NCI-H2107 (cell line): ENCODE data around the gene FHIP1A.
A peak's percentile ranks its signal among the peaks of the same experiment; 100 is the strongest.
"Not testable (repeated sequence)": the region's sequence is repeated elsewhere in the genome, so short reads cannot be mapped to it uniquely, and the experiment has no call there.

Experiments used
- DNase-seq: peaks from one replicate; lab custom pipeline; 2025; lab: John Stamatoyannopoulos, UW

Gene FHIP1A

DNA sequence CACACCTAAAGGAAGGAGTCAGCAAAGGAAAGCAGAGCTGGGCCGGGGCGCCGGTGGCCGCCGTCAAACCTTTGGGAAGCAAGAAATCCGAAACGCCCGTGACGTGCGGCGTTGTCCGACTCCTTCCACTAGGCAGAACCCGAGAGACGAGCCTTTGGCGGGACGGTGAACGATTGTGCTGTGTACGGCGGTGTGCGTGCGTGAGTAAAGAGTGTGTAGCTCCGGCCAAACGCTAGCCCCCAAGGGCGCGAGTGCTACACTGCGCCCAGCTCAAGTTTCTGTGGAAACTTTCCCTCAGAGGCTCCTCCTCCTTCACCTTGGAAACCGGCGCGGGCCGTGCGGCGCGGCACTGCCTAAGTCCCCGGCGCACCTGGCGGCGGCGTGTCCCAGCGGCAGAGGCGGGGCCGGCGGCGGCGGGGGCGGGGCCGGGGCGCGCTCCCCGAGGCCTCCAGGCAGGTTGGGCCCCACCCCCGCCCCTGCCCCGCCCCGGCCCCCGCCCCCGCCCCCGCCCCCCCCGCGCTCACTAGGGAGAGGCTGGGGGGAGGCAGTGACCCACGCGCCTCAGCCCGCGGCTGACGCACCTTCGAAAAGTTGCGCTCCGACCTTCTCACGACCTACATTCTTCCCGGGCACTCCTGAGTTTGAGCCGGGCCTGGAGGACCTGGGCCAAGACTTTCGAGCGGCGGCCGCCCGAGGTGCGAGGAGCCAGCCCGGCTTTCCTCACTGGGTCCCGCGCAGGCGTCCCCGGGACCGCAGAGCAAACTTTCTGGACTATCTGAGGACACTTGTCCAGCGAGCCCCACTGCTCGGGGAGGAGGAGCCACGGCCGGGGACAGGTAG is at the start of gene FHIP1A:
Gene FHIP1A (plus strand): TSS at position 547 of the 840 bp plus-strand sequence. CDS start 157,084 bp downstream, outside the sequence.
- DNase-seq, result peak; percentile 36

DNA sequence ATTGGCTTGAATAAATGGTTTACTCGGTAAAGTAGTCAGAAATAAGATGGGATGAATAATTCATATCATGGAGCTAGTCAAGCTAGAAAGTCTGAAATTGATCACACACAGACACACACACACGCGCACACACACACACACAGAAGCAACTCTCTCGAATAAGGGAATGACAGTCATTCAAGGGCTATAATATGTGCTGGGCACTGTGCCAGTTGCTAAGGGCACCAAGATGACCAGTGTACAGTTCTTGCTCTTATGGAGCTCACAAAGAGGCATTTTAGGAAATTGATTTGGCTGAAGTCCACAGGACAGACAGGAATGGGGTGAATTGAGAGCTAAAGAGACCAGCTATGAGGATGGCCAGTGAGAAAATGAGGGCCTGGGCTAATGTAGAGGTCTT is 49.4 kb upstream of the FHIP1A start:
- DNase-seq, result no peak

DNA sequence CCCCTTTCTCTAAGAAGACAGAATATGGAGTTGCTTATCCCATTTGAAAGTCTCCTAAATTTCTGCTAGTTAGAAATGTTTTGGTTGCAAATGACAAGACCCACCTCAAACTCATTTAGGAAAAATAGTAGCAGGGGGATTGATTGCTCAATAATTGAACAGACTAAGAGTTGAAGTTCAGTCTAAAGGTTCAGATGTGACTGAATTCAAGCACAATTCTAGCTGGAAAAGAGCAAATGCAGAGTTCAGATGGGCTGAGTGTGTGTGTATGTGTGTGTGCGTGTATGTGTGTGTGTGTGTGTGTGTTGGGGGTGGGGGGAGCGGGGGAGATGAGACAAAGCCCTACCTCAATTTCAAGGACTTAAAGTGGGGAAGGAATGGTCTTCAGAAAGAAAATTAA is 47.9 kb upstream of the FHIP1A start:
- no peak for DNase-seq

DNA sequence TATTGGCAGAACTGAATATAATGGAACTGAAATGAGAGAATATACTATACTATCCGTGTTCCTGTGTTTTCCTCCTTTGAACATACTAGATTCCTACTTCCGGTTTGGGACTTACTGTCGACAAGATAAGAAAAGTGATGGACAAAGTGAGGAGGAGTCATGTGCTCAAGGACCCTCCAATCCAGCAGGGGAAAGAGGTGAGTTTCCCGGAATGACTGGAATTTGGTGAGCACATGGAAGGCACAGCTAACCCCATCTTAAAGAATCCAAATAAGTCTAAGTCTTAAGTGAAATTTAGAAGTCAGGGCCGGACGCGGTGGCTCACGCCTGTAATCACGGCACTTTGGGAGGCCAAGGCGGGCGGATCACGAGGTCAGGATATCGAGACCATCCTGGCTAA is 47.0 kb upstream of the FHIP1A start:
- DNase-seq, result no peak

DNA sequence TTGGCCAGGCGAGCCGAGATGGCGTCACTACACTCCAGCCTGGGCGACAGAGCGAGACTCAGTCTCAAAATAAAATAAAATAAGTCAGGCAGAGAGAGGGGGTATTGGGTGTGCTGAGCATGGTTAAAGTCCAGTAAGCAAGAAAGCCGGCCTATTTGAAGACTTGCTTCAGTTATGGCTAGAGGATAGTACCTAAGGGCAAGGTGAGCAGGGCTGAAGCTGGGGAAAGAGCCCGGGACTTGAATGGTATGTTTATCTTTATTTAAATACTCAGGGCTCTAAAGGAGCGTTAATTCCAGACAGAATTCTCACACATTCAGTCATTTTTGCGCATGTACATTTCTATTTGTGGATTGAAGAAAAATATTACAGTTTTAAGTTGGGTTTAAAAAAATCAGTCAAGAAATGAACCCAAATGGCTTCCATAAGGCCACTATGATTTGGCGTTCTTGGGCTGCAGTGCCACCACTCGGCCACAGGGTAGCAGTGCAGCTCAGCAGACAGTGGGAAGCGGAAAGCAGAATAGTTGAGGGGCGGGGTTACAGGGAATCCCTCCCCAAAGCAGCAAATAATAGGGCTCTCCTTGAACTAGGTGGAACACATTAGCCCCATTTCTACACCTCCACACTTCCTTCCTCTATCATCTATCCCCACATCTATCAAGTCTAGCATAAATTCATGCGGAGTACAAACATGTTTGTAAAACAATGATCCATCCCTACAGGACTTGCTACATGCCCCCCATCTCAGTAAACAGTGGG is 46.4 kb upstream of the FHIP1A start:
- DNase-seq, result peak; percentile 52

DNA sequence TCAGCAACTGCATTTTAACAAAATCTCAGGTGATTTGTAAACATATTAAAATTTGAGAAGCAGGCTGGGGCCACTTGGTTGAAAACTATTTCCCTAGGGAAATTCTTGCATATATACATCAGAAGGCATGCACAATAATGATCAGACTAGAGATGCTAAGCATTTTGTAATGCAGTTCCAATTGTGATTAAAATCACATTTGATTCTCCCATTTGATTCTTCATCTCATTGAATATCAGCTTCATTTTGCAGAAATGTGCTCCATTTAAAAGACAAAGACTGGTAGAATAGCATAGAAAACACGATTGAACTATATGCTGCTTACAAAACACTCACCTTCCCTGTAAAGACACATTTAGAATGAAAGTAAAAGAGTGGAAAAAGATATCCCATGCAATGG is 32.4 kb upstream of the FHIP1A start:
- DNase-seq, result no peak

DNA sequence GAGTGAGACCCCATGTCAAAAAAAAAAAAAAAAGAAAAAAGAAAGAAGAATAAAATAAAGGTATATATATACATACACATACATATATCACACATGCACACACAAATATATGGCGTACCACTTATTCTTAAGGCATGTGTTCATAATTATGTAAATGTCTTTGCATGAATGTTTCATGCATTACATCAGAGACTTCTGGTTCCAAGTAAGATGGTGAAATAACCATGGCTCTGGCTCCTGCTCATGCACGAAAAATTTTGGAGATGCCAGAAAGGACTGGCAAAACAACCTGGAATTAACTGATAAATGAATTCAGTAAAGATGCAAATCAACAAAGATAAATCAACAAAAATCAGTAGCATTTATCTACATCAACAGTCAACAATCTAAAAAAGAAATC is 19.7 kb upstream of the FHIP1A start:
- no peak for DNase-seq

DNA sequence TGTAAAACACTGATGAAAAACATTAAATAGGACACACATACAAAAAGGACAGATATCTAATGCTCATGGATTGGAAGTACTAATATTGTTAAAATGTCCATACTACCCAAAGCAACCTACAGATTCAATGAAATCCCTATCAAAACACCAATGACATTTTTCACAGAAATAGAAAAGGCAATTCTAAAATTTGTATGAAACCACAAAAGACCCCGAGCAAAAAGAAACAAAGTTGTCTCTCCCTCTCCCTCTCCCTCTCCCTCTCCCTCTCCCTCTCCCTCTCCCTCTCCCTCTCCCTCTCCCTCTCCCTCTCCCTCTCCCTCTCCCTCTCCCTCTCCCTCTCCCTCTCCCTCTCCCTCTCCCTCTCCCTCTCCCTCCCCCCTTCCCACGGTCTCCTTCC is 19.2 kb upstream of the FHIP1A start:
- DNase-seq, result not testable (repeated sequence)

DNA sequence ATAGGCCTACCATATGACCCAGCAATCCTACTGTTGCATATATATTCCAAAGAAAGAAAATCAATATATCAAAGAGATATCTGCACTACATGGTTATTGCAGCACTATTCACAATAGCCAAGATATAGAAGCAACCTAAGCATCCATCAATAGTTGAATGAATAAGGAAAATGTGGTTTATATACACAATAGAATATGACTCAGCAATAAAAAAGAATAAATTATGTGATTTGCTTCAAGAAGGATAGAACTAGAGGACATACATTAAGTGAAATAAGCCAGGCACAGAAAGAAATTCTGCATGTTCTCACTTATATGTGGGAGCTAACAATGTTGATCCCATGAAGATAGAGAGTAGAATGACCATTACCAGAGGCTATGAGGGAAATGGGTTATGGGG is 13.1 kb upstream of the FHIP1A start:
- no peak for DNase-seq

DNA sequence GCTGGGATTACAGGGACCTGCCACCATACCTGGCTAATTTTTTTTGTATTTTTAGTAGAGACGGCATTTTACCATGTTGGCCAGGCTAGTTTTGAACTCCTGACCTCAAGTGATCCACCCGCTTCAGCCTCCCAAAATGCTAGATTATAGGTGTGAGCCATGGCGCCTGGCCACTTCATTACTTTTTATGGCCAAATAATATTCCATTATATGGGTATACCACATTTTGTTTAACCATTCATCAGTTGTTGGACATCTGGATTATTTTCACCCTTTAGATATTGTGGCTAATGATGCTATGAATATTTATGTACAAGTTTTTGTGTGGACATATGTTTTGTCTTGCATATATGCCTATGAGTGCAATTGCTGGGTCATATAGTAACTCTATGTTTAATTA is 8.6 kb upstream of the FHIP1A start:
- no peak for DNase-seq

DNA sequence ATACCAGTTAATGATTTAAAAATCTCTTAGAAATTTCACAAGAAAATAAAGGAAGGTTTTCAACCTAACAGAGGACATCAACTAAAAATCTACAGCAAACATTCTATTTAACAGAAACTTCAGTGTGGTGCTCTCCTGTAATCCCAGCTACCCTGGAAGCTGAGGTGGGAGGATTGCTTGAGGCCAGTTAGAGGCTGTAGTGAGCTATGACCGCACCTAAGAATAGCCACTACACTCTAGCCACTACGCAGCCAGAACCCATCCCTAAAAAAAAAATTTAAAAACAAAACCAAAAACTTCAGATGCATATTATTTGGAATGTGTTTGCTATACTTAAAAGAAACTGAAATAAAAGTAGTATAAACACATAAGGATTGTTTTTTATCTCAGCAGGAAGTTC is 7.2 kb upstream of the FHIP1A start:
- DNase-seq, result no peak

DNA sequence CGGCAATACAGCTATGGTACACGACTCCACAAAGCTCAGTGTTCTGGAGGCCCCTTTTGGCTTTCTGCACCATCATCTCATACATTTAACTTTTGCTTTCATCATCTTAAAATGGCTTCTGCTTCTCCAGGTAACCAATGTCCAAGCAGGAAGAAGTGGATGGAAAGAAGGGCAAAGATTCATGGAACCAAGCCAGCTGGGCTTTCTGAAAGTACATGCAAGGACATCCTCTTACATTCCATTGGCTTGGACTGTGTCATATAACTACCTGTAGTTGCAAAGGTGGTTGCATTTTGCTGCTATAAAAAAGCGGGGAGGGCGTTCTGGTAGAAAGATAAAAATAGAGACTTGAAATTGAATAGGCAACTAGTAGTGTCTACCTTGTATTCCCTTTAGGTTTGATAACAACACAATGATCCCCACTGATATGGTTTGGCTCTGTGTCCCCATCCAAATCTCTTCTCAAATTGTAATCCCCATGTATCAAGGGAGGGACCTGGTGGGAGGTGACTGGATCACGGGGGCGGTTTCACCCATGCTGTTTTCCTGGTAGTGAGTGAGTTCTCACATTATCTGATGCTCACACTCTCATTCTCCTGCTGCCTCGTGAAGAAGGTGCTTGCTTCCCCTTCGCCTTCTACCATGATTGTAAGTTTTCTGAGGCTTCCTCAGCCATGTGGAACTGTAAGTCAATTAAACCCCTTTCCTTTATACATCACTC is 6.7 kb upstream of the FHIP1A start:
- DNase-seq, result no peak

DNA sequence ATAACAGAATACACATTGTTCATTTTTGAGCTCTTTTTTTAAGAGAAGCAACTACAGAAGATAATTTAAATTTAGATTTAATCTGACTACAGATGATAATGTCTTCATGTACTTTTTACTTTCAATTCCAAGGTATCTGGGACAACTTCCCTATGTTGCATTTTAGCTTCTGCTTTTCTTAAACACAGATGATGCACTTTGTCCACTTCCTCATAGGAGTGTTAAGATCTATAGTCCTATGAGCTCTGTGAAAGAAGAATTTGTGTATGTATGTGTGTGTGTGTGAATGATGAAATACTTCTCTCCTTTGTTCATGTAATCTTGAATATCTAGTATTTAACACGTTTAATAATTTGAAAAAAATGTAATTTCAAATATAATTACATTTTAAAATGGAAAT is 5.3 kb upstream of the FHIP1A start:
- no peak for DNase-seq

DNA sequence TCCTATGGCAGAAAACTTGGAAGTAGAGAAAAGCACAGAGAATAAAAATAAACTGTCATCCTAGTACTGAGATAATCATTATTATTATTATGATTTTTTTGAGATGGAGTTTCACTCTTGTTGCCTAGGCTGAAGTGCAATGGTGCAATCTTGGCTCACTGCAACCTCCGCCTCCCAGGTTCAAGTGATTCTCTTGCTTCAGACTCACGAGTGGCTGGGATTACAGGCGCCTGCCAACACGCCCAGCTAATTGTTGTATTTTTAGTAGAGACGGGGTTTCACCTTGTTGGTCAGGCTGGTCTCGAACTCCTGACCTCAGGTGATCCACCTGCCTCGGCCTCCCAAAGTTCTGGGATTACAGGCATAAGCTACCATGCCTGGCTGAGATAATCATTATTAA is 4.2 kb upstream of the FHIP1A start:
- DNase-seq, result not testable (repeated sequence)

DNA sequence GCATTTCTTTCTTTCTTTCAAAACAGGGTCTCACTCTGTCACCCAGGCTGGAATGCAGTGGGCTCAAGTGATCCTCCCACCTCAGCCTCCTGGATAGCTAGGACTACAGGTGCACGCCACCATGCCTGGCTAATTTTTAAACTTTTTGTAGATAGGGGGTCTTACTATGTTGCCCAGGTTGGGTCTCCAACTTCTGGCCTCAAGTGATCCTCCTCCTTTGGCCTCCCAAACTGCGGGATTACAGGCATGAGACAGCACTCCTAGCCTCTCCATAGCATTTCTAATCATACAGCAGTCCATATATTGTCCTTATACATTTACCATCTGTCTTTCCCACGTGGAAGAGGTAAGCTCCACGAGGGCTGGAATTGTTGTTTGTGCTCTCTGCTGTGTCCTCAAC is 2.0 kb upstream of the FHIP1A start:
- no peak for DNase-seq

DNA sequence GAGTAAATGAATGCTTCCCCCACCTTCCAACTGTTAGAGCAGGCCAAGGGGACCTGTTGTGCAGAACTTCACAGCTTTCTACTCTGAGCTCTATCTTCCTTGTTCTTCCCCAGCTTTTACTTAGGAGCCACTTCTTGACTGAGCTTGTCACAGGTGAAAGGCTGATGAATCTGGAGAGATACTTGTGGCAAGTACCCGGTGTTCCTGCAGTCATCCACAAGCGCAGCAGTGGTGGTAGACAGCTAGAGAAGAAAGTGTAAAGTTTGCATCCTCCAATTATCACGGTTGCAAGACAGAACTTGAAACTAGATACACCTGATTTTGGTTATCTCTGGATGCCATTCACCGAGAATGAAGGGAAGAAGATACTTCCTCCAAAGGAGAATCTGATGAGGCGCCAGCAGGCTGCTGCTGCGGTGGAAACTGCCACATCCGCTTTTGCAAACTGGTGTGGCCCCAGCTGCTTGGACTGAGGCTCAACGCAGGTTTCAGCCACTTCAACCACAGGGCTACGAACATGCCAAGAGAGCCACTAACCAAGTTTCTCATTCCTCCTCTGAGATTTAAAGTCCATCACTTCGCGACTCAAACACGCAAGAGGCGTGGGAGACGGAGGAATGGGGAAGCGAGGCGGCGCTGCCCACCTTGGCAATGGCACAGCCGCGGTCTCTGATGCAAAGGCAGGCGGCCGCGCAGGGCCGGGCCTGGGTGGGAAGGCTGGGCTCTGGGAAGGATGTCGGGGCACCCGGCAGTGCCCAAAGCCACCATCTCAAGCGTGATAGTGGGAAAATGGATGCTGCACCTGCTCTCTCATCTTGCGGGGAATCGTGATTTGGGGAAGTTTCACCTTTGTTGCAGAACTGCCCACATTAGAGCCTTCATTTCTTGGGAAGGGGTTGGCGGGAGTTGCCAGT is 1.3 kb upstream of the FHIP1A start:
- no peak for DNase-seq

DNA sequence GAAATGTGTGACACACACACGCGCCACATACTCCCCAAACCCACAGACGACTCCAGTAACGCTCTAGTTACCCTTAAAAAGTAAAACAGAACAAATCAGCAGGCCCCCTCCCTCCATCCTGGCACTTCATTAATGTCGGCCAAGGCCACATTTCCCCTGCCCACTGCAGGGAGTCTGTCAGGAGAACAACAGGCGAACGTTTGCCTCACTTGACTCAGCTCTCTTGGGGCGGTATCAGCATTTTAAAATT is 671 bp upstream of the FHIP1A start:
- DNase-seq, result no peak

DNA sequence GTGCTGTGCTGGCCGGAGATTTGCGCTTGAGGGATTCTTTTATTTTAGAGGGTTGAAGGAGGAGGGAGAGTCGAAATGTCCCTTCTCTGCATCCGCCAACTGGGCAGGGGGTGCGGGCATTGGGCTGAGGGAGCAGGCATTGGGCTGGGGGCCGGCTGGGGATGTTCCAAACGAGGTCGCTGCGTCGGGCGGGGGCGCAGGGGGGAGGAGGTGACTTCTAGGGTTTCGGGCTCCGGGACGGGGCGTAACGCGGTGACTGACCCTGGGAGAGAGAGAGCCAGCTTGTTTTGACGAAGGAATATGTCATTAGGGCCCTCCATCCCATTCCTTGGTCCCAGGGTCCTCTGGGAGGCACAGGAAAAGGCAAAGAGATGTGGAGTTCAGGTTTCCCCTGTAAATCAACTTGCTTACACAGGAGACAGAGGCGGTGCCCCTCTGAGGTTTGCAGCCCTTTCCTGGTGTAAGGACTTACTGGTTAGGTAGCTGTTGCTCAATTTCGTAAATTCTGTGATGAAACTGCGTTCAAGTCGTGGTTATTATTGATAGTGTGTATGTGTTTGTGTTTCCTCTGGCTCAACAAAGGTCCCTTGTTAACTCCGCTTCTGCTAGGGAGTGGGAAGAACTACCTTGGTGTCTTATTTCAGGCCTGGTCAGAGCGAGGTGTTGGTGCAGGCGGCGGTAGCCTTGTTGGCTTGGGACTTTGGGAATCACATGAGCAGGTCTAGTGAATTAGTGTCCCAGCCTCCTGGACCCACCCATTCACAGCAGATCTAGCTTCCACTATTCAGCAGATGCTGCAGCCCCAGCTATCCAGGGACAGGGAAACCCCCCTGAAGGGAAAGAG is 716 bp downstream of the FHIP1A start:
- DNase-seq, result no peak

DNA sequence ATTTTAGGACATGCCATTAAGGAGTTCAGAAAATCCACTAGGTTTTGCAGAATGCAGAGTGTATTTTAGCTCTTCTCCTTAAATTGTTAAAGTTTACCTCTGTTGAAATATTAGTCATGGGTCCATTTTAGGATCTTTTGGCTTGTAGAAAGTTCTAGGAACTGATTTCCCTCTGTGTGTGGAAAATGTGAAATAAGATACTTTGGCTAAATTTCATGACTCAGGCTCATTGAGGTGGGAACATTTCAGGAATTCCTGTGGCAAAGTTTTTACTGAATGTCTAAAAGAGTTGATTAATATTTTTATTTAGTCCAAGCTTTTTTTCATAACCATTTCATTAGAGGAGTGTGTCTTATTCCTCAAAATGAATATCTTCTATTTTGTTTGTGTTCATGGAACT is 7.0 kb downstream of the FHIP1A start:
- no peak for DNase-seq

DNA sequence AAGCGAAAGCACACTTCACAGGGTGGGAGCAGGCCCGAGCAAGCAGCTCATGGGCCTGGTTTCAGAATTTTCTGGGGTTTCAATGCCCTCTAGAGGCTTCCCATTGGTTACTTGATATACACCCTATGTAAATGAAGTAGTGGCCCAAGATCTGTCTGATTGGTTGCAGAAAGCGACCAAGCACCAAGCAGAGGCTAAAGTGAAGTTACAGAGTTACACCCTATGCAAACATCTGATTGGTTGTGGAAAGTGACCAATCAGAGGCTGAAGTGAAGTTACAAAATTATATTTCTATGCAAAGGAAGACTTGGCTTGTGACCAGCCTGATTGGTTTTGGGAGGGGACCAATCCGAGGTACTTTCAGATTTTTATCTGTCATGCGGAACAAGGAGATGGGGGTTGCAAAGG is 8.2 kb downstream of the FHIP1A start:
- DNase-seq, result no peak

DNA sequence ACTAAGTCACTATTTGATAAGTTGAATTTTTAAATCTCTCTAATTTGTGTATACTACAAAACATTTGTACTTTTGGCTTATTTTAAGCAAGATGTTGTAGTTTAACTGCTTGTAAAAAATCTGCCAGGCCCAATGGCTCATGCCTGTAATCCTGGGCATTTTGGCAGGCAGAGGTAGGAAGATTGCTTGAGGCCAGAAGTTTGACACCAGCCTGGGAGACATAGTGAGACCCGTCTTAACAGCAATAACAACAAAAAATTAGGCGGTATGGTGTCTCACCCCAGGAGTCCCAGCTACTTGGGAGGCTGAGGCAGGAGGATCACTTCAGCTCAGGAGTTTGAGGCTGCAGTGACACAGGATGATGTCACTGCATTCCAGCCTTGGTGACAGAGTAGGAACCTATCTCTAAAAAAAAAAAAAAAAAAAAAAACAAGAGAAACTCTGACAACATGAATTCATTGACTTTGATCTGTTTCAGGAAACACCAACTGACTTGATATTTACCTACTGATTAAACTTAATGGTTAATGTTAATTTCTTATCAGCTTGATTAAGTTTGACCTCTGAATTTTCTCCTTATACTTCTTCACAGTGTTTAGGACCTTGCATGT is 8.9 kb downstream of the FHIP1A start:
- no peak for DNase-seq
